Measurements from ENCODE around the gene DNAJC1.

- no peak for TF ChIP-seq CTCF (IDR thresholded peaks at IDR 0.05)
- no peak for TF ChIP-seq POLR2A (IDR thresholded peaks at IDR 0.05)
Measured at GRCh38 chr10:22030421-22030820, 26.9 kb upstream of the DNAJC1 start.
